ENCODE data around the gene DYNLL2.

- TF ChIP-seq CTCF (IDR thresholded peaks at IDR 0.05; ENCODE audit: poor library complexity, severe bottlenecking) (no peak), EP300 (conservative IDR thresholded peaks at IDR 0.05; ENCODE audit: poor library complexity, severe bottlenecking) (no peak), TAF1 (IDR thresholded peaks at IDR 0.05; ENCODE audit: low read depth) (no peak), REST (IDR thresholded peaks at IDR 0.05; ENCODE audit: borderline replicate concordance) (no peak)
Observed at GRCh38 chr17:58061672-58062071, 21.5 kb upstream of the DYNLL2 start.

Data from neural cell (in vitro differentiated cells).